Endothelial cell (in vitro differentiated cells): ENCODE results near the gene PDZRN4. TPM values are rescaled to one million over a fixed set of nuclear protein-coding genes. Genes with fewer than 3 reads are reported as not detected.

Experiments used
- DNase-seq: peaks from one replicate; pipeline ENCODE4 v3.0.0; 2021; ENCODE audit warnings: low spot score
- H3K27ac Mint-ChIP-seq: one replicate; pipeline ENCODE4 v1.8.0; 2021; ENCODE audit warnings: mixed read lengths, inconsistent platforms; ENCODE audit not compliant: unreplicated experiment
- H3K27me3 Mint-ChIP-seq: one replicate; pipeline ENCODE4 v1.8.0; 2021; ENCODE audit warnings: mild to moderate bottlenecking, moderate library complexity, mixed read lengths, inconsistent platforms; ENCODE audit not compliant: unreplicated experiment
- H3K36me3 Mint-ChIP-seq: one replicate; pipeline ENCODE4 v1.8.0; 2021; ENCODE audit warnings: mild to moderate bottlenecking, low read depth, mixed read lengths, inconsistent platforms; ENCODE audit not compliant: unreplicated experiment
- H3K4me1 Mint-ChIP-seq: one replicate; pipeline ENCODE4 v1.8.0; 2021; ENCODE audit warnings: mild to moderate bottlenecking, mixed read lengths, inconsistent platforms; ENCODE audit not compliant: unreplicated experiment
- H3K4me3 Mint-ChIP-seq: one replicate; pipeline ENCODE4 v1.8.0; 2021; ENCODE audit warnings: mild to moderate bottlenecking, mixed read lengths, inconsistent platforms; ENCODE audit not compliant: unreplicated experiment
- H3K9me3 Mint-ChIP-seq: one replicate; pipeline ENCODE4 v1.8.0; 2021; ENCODE audit warnings: mixed read lengths, inconsistent platforms; ENCODE audit not compliant: unreplicated experiment
- CTCF ChIP-seq: fragments of 200-600 bp; sonication (generic); IDR thresholded peaks from one replicate; pipeline ENCODE4 v1.5.0; 2021; ENCODE audit warnings: antibody characterized with exemption; ENCODE audit not compliant: unreplicated experiment
- total RNA-seq: library from RNA; stranded (reverse); fragmentation: NEBNext Ultra II Directional; extraction: Animal tissue kit (Norgen Biotek cat#: 25700); gene quantifications from one replicate; pipeline ENCODE4 v1.2.1, GENCODE V29; 2021; ENCODE audit not compliant: unreplicated experiment

PDZRN4 gene
- total RNA-seq, 1 donor from 2014 or later = not detected

GRCh38 chr12:41485203-41485602 lies 297.1 kb downstream of the PDZRN4 start:
- Mint-ChIP-seq H3K4me1 (peaks cover 5% of the 10 kb centered on the region), H3K36me3 (no peaks in the 10 kb centered on the region), H3K27me3 (no peaks in the 10 kb centered on the region), H3K4me3 (no peak overlapping the region), H3K9me3 (no peaks in the 10 kb centered on the region), H3K27ac (no peak overlapping the region)
- no peak for TF ChIP-seq CTCF
- DNase-seq = no peak

- Mint-ChIP-seq H3K9me3 (no peaks in the 10 kb centered on the region), H3K27ac (no peak overlapping the region), H3K4me3 (no peak overlapping the region), H3K27me3 (no peaks in the 10 kb centered on the region), H3K4me1 (peaks cover 5% of the 10 kb centered on the region), H3K36me3 (no peaks in the 10 kb centered on the region)
- no peak for DNase-seq
- TF ChIP-seq CTCF = no peak
Observed at GRCh38 chr12:41486718-41487117, 298.6 kb downstream of the PDZRN4 start.

- no peaks in the 10 kb centered on the region for H3K9me3 Mint-ChIP-seq
- H3K4me3 Mint-ChIP-seq = no peak overlapping the region
- TF ChIP-seq CTCF = no peak
- H3K36me3 Mint-ChIP-seq = no peaks in the 10 kb centered on the region
- H3K27me3 Mint-ChIP-seq = no peaks in the 10 kb centered on the region
- no peaks in the 10 kb centered on the region for H3K4me1 Mint-ChIP-seq
- no peak overlapping the region for H3K27ac Mint-ChIP-seq
- no peak for DNase-seq
Observed at GRCh38 chr12:41496009-41496408, 307.9 kb downstream of the PDZRN4 start.

GRCh38 chr12:41497409-41497808 lies 309.3 kb downstream of the PDZRN4 start:
- H3K4me3 Mint-ChIP-seq = no peak overlapping the region
- no peaks in the 10 kb centered on the region for H3K4me1 Mint-ChIP-seq
- no peaks in the 10 kb centered on the region for H3K9me3 Mint-ChIP-seq
- H3K27ac Mint-ChIP-seq = no peak overlapping the region
- no peak for DNase-seq
- H3K36me3 Mint-ChIP-seq = no peaks in the 10 kb centered on the region
- H3K27me3 Mint-ChIP-seq = no peaks in the 10 kb centered on the region
- no peak for TF ChIP-seq CTCF

GRCh38 chr12:41504976-41505375 lies 316.9 kb downstream of the PDZRN4 start:
- no peak for TF ChIP-seq CTCF
- Mint-ChIP-seq H3K4me1 (no peaks in the 10 kb centered on the region), H3K4me3 (no peak overlapping the region), H3K27me3 (no peaks in the 10 kb centered on the region), H3K36me3 (no peaks in the 10 kb centered on the region), H3K9me3 (no peaks in the 10 kb centered on the region), H3K27ac (no peak overlapping the region)
- DNase-seq = no peak
